ENCODE results near the gene ABCA13. TPM values are rescaled to one million over a fixed set of nuclear protein-coding genes. Genes with fewer than 3 reads are reported as not detected.

Gene ABCA13
- total RNA-seq, 1 donor from 2014 or later, result 2.2 TPM

GRCh38 chr7:48263311-48263650 lies 92.0 kb downstream of the ABCA13 start:
- ATAC-seq (no peak), DNase-seq (no peak)
- no peak for TF ChIP-seq CTCF (IDR thresholded peaks at IDR 0.05)
- intact Hi-C loops (cut with DNase I), result no loop called here
- H3K27me3 ChIP-seq (ENCODE audit: low read depth), result no peaks in the 10 kb centered on the region
- no peaks in the 10 kb centered on the region for H3K4me1 ChIP-seq
- no peaks in the 10 kb centered on the region for H3K36me3 ChIP-seq
- H3K27ac ChIP-seq, result no peak overlapping the region
- no peaks in the 10 kb centered on the region for H3K9me3 ChIP-seq
- no peak overlapping the region for H3K4me3 ChIP-seq

- Histone ChIP-seq H3K4me3 (no peak overlapping the region), H3K27ac (no peak overlapping the region), H3K27me3 (ENCODE audit: low read depth) (no peaks in the 10 kb centered on the region), H3K9me3 (no peaks in the 10 kb centered on the region), H3K36me3 (no peaks in the 10 kb centered on the region), H3K4me1 (no peaks in the 10 kb centered on the region)
- DNase-seq, result no peak
- no peak for ATAC-seq
- intact Hi-C loops (cut with DNase I), result no loop called here
- no peak for TF ChIP-seq CTCF (IDR thresholded peaks at IDR 0.05)
Measured at GRCh38 chr7:48269066-48269465, 97.8 kb downstream of the ABCA13 start.

- intact Hi-C loops (cut with DNase I), result no loop called here
- DNase-seq (no peak), ATAC-seq (no peak)
- TF ChIP-seq CTCF (IDR thresholded peaks at IDR 0.05), result no peak
- Histone ChIP-seq H3K27me3 (ENCODE audit: low read depth) (no peaks in the 10 kb centered on the region), H3K4me3 (no peak overlapping the region), H3K27ac (no peak overlapping the region), H3K36me3 (no peaks in the 10 kb centered on the region), H3K4me1 (no peaks in the 10 kb centered on the region), H3K9me3 (no peaks in the 10 kb centered on the region)
Measured at GRCh38 chr7:48274662-48275061, 103.4 kb downstream of the ABCA13 start.

GRCh38 chr7:48279420-48279819 lies 108.2 kb downstream of the ABCA13 start:
- no peaks in the 10 kb centered on the region for H3K36me3 ChIP-seq
- no peak overlapping the region for H3K4me3 ChIP-seq
- H3K27ac ChIP-seq, result no peak overlapping the region
- H3K4me1 ChIP-seq, result no peaks in the 10 kb centered on the region
- TF ChIP-seq CTCF (IDR thresholded peaks at IDR 0.05), result no peak
- no peaks in the 10 kb centered on the region for H3K27me3 ChIP-seq (ENCODE audit: low read depth)
- DNase-seq (no peak), ATAC-seq (no peak)
- H3K9me3 ChIP-seq, result no peaks in the 10 kb centered on the region
- intact Hi-C loops (cut with DNase I), result no loop called here

GRCh38 chr7:48280100-48280499 lies 108.8 kb downstream of the ABCA13 start:
- no peak overlapping the region for H3K4me3 ChIP-seq
- no peaks in the 10 kb centered on the region for H3K9me3 ChIP-seq
- intact Hi-C loops (cut with DNase I), result no loop called here
- TF ChIP-seq CTCF (IDR thresholded peaks at IDR 0.05), result no peak
- H3K4me1 ChIP-seq, result no peaks in the 10 kb centered on the region
- H3K36me3 ChIP-seq, result no peaks in the 10 kb centered on the region
- H3K27me3 ChIP-seq (ENCODE audit: low read depth), result no peaks in the 10 kb centered on the region
- no peak overlapping the region for H3K27ac ChIP-seq
- no peak for ATAC-seq
- no peak for DNase-seq

DNA sequence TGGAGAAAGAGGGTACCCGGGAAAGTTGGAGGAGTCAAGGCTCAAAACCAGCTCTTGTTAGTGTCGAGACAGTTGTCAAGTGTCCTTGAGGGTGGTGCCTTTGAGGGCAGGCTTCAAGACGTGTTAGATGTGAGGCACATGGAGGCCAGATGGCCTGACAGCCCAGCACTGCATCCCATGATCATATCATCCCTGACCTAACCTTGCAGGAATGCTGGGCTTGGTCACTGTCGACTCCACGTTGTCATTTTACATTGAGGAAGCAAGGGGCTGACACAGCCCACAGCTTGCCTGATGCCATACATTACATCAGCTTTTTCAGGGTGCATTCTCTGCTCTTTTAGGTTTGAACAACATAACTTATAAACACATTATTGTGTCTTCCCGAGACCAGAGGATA lies 114.1 kb downstream of the ABCA13 start:
- Histone ChIP-seq H3K27me3 (ENCODE audit: low read depth) (no peaks in the 10 kb centered on the region), H3K27ac (no peak overlapping the region), H3K4me3 (no peak overlapping the region), H3K9me3 (no peaks in the 10 kb centered on the region), H3K36me3 (no peaks in the 10 kb centered on the region), H3K4me1 (no peaks in the 10 kb centered on the region)
- ATAC-seq (no peak), DNase-seq (no peak)
- intact Hi-C loops (cut with DNase I), result no loop called here
- no peak for TF ChIP-seq CTCF (IDR thresholded peaks at IDR 0.05)
